ENCODE results near the gene STARD10. TPM values are rescaled to one million over a fixed set of nuclear protein-coding genes. Genes with fewer than 3 reads are reported as not detected.

STARD10 gene
- total and polyA plus RNA-seq, 2 of the 8 experiments (the other 6 are each of a cell fraction or from before 2014, with no cell fraction given) = 23.7 to 35.7 TPM

DNA sequence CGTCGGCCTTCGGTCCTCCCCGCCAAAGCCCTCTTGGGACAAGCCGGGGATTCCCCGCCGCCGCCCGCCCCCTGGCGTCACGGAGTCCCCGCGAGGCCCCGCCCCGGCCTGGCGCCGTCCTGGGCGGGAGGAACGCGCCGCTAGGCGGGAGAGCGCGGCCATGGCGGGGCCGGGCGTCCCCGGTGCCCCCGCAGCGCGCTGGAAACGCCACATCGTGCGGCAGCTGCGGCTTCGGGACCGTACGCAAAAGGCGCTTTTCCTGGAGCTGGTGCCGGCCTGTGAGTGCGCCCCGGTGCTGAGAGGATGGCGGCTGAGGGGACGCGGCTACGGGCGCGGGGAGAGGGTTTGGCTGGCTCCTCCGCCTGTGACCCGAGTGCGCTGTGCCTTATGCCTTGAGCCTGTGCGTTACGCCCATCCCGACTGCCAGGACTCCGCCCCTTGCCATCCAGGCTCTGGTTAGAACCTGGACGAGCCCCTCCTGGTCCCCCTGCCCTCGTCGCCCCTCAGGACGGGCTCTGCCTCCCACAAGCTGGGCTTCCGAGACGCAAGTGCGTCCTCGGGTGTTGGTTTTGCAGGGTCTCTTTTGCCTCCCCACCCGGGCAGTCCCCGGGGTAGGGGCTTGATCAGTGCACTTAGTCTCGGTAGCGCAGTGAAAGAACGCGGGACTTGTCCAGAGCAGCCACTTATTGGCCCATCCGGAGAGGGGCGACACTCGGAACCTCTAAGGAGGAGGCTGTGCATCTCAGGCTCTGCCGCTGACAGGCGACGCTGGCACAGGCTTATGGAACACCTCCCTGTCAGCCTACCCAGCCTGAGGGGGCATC is 20.7 kb upstream of the STARD10 start, which contains the start of gene ATG16L2 (continued):
- TF ChIP-seq SP4 (IDR thresholded peaks at IDR 0.05; ENCODE audit: low read length) (0 out of 2 replicates have a peak, but pooled peaks have one; percentile 23), EGR1 (IDR thresholded peaks at IDR 0.05; ENCODE audit: borderline replicate concordance, low read depth, low read length) (no peak), SUZ12 (IDR thresholded peaks at IDR 0.05; ENCODE audit: low read length) (no peak), SRF (IDR thresholded peaks at IDR 0.05; ENCODE audit: low read depth, low read length) (no peak), BACH1 (IDR thresholded peaks at IDR 0.05; ENCODE audit: low read length) (no peak), ATF3 (IDR thresholded peaks at IDR 0.05; ENCODE audit: insufficient read depth, low read depth, low read length) (no peak), TAF7 (optimal IDR thresholded peaks at IDR 0.05; ENCODE audit: borderline replicate concordance, low read depth, low read length) (peak; percentile 72), PHF8 (conservative IDR thresholded peaks at IDR 0.05; ENCODE audit: low read depth, low read length) (peak; percentile 99), RFX5 (IDR thresholded peaks at IDR 0.05; ENCODE audit: borderline replicate concordance, low read depth, low read length) (no peak), SIN3A (conservative IDR thresholded peaks at IDR 0.05 in 1 of 2, IDR thresholded peaks at IDR 0.05 in 1 of 2; ENCODE audit: low read depth in 1 of 2, low read length in 2 of 2) (0 out of 4 replicates have a peak, but pooled peaks of 1 of the 2 experiments have one; percentile 65), POU5F1 (IDR thresholded peaks at IDR 0.05; ENCODE audit: low read depth, low read length) (no peak), RAD21 (IDR thresholded peaks at IDR 0.05 in 1 of 2, conservative IDR thresholded peaks at IDR 0.05 in 1 of 2; ENCODE audit: low read depth in 2 of 2, low read length in 2 of 2) (peak; percentile 1 to 37; a peak in 1 of 4 replicates), FOSL1 (IDR thresholded peaks at IDR 0.05; ENCODE audit: insufficient read depth, low read depth, low read length) (no peak), POLR2A (IDR thresholded peaks at IDR 0.05; ENCODE audit: control extremely low read depth in 1 of 2, low read depth in 2 of 2, low read length in 2 of 2) (peak in 1 of 2 experiments; percentile 91; a peak in 2 of 3 replicates), BCL11A (IDR thresholded peaks at IDR 0.05; ENCODE audit: low read depth in 2 of 2, low read length in 2 of 2) (no peak), ASH2L (IDR thresholded peaks at IDR 0.05; ENCODE audit: low read length) (peak; percentile 74), KDM4A (IDR thresholded peaks at IDR 0.05; ENCODE audit: low read depth, low read length, severe bottlenecking) (peak; percentile 82), BRCA1 (IDR thresholded peaks at IDR 0.05; ENCODE audit: low read depth, low read length) (no peak), NRF1 (IDR thresholded peaks at IDR 0.05; ENCODE audit: low read depth, low read length) (no peak)
- TF ChIP-seq, protein P1, sequence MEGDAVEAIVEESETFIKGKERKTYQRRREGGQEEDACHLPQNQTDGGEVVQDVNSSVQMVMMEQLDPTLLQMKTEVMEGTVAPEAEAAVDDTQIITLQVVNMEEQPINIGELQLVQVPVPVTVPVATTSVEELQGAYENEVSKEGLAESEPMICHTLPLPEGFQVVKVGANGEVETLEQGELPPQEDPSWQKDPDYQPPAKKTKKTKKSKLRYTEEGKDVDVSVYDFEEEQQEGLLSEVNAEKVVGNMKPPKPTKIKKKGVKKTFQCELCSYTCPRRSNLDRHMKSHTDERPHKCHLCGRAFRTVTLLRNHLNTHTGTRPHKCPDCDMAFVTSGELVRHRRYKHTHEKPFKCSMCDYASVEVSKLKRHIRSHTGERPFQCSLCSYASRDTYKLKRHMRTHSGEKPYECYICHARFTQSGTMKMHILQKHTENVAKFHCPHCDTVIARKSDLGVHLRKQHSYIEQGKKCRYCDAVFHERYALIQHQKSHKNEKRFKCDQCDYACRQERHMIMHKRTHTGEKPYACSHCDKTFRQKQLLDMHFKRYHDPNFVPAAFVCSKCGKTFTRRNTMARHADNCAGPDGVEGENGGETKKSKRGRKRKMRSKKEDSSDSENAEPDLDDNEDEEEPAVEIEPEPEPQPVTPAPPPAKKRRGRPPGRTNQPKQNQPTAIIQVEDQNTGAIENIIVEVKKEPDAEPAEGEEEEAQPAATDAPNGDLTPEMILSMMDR (IDR thresholded peaks at IDR 0.05; ENCODE audit: control extremely low read depth in 1 of 3, insufficient read depth in 1 of 3, low read depth in 1 of 3, low read length in 3 of 3) = peak in 1 of 3 experiments; percentile 17; a peak in 2 of 4 replicates

All from H1 (cell line).